Measurements from ENCODE around the gene NT5C3B.

- no peak for TF ChIP-seq CTCF (IDR thresholded peaks at IDR 0.05; ENCODE audit: low read depth, low read length, missing input control)
- TF ChIP-seq NR2F2 (IDR thresholded peaks at IDR 0.05), result no peak
- no peak for TF ChIP-seq REST (IDR thresholded peaks at IDR 0.05)
- no peak for TF ChIP-seq ZBTB33 (IDR thresholded peaks at IDR 0.05)
- TF ChIP-seq FOXA1 (IDR thresholded peaks at IDR 0.05), result no peak
- no peak for TF ChIP-seq RXRA (IDR thresholded peaks at IDR 0.05)
- TF ChIP-seq JUND (IDR thresholded peaks at IDR 0.05), result no peak
- no peak for TF ChIP-seq ATF3 (IDR thresholded peaks at IDR 0.05)
- no peak for TF ChIP-seq RAD21 (IDR thresholded peaks at IDR 0.05)
- TF ChIP-seq HNF4A (conservative IDR thresholded peaks at IDR 0.05), result no peak
- no peak for TF ChIP-seq GABPA (IDR thresholded peaks at IDR 0.05 in 1 of 2, conservative IDR thresholded peaks at IDR 0.05 in 1 of 2)
- TF ChIP-seq SP1 (IDR thresholded peaks at IDR 0.05), result no peak
Measured at GRCh38 chr17:41779954-41780353, 56.1 kb downstream of the NT5C3B start.

All from liver (tissue), 3 donors.